B cell (primary cell): Measurements from ENCODE around the gene RTN4RL1.

Experiments
- CTCF ChIP-seq: fragments of 200-600 bp; IDR thresholded peaks from one replicate; pipeline ENCODE4 v1.8.0; 2022; ENCODE audit warnings: antibody characterized with exemption, mild to moderate bottlenecking
- EZH2 ChIP-seq: IDR thresholded peaks from 2 replicates; pipeline ENCODE4 v1.6.1; 2012; ENCODE audit warnings: borderline replicate concordance, low read depth, mild to moderate bottlenecking, moderate library complexity, low read length; ENCODE audit not compliant: insufficient read depth, poor library complexity, severe bottlenecking

- TF ChIP-seq EZH2 (no peak), CTCF (no peak)
These were observed 118.5 kb downstream of the RTN4RL1 start for GRCh38 chr17:1906662-1907101.
